GM12801 (cell line): Measurements from ENCODE around the gene CDH4.

ENCODE experiments used
- TF ChIP-seq, protein P1 (sequence below): IDR thresholded peaks from one replicate; pipeline ENCODE4 v1.5.1; 2011; ENCODE audit warnings: control low read depth; ENCODE audit not compliant: insufficient read length; ENCODE audit errors: extremely low read depth

Gene CDH4

DNA sequence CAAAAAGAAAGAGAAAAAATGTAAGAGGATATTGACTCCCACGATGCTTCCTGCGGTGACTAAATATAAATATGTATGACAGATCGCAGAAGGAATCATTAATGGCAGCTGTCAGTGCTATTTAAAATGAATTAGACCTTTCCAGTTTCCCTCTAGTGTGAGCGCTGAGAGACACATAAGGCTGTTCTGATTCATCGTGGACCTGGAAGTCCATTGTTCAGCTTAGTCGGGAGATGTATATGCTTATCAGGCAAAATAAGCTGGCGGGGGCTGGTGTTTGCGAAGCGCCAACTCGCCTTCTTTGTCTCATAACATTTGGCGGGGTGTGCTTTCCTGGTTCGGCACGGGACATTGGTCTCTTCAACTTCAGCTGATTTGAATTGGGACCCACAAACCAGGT, 95.4 kb downstream of the CDH4 start:
- TF ChIP-seq, protein P1, sequence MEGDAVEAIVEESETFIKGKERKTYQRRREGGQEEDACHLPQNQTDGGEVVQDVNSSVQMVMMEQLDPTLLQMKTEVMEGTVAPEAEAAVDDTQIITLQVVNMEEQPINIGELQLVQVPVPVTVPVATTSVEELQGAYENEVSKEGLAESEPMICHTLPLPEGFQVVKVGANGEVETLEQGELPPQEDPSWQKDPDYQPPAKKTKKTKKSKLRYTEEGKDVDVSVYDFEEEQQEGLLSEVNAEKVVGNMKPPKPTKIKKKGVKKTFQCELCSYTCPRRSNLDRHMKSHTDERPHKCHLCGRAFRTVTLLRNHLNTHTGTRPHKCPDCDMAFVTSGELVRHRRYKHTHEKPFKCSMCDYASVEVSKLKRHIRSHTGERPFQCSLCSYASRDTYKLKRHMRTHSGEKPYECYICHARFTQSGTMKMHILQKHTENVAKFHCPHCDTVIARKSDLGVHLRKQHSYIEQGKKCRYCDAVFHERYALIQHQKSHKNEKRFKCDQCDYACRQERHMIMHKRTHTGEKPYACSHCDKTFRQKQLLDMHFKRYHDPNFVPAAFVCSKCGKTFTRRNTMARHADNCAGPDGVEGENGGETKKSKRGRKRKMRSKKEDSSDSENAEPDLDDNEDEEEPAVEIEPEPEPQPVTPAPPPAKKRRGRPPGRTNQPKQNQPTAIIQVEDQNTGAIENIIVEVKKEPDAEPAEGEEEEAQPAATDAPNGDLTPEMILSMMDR: no peak

DNA sequence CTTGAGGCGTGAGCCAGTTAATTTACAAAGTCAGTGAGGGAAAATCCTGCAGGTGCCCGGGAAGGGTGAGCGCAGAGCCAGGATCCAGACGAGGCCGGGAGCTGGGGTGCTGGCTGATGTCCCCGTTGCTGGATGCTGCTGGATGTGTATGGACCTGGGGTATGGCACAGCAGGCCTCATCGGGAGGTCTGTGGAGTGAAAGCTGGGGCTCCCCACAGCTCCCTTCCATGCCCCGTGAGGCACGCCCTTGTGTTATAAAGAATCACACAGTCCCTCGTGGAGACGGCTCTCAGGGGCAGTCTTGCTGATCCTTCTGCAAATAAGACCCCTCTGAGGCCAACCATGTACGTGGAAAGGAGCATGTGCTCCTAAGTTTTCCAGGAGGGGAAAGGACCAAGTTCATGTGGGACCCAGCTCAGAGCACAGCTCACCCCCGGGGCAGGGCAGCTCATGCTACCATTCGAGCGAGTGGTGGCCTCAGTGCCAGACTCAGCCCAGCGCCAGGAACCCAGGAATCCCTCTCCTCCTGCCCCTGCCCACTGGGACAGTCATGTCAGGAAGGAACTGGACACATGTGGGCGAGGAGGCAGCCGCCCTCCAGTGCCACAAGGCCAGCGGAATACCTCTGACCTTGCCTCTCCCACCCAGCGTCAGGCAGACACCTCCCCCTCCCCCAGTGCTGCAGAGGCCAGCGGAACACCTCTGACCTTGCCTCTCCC, 97.5 kb downstream of the CDH4 start:
- TF ChIP-seq, protein P1: no peak

DNA sequence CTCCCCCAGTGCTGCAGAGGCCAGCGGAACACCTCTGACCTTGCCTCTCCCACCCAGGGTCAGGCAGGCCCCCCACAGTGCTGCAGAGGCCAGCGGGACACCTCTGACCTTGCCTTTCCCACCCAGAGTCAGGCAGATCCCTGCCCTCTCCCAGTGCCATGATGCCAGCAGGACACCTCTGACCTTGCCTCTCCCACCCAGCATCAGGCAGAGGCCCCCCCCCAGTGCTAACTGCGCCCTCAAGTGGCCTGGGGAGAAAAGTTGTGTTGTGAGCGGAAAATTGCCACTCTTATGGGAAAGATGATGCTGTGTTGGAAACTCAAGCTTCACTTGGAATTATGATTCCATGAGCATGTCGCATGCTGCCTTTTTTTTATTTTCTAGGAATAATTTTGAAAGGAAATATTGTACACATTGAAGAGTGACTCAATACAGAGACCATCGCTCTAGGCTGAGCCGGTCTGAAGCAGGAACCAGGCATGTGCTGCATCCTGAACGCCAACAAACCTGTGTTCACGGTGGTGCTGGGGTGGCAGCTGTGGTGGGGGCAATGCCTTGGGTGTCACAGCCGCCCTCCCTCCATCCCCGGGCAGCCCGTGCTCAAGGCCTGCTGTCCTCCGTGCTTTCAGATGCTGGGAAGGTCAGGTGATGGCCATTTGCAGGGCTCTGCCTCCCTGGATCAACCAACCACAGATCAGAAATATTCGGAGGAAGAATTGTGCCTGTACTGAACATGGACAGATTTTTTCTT, 98.6 kb downstream of the CDH4 start:
- TF ChIP-seq, protein P1: no peak

DNA sequence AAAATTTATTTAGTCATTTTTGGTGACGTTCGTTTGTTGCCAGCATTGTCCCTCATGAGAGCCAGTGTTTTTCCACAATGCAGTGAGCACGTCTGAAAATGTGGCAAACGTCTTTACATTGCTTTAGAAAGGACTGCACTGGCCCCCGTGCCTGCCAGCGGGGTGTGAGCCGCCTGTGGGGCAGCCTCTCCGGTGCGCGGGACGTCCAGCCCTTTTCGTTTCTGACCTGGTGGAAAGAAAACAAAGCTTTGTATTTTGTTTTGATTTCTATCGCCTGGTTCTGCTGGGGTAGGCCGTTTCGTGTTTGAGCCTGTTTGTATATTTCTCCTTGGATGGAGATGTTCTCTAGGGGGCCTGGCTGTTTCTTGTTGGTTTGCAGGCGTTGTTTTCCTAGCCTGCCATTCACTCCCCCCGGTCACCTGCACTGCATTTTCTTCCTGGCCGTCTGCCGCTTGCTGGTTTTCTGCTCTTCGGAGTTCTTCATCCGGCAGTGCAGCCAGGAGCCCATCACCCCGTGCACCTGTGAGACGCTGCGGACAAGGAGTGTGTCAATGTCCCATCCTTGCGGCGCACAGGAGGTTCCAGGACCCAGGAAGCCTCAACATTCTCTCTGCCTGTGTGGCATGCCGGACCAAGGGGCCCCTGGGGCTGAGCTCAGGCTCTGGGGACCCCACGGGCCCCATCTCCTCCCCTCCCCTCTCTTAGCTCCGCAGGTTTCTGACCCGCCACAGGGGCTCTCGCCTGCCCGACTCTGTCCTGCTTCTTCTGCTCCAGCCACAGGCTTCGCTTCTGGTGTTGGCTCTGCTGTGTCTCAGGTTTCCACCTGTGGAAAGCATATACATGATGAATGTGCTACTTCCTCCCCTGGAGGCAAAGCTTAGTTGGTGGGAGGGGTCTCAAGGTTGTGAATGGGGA, 100.5 kb downstream of the CDH4 start:
- TF ChIP-seq, protein P1: no peak

DNA sequence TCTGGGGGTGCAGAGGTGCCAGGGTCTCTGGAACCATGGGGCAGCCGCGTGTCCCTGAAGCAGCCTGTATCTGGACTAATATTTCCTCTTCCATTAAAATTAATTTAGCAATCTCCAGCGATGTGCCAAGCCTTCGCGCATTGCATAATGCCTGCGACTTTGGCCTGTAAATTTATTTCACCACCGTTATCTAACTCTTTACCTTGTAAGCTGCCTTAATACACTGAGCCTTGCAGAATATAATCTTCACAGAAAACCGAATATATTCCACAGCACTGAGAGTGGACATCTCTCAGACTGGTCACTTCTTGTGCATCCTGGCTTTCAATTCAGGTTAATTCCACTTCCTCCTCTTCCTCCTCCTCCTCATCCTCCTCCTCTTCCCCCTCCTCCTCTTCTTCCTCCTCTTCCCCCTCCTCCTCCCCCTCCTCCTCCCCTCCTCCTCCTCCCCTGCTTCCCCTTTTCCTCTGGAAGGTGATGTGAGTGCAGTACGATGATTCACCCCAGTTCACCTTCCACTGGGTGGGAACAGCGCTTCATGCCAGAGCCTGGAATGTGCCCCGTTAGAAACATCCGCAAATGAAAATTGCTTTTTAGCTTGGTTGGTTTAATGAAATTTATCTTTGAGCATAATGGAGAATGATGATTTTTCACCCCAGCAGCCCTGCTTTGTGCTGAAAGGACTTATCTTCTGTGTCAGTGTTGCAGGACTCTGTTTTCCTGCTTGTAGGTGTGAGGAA, 101.4 kb downstream of the CDH4 start:
- TF ChIP-seq, protein P1: no peak

DNA sequence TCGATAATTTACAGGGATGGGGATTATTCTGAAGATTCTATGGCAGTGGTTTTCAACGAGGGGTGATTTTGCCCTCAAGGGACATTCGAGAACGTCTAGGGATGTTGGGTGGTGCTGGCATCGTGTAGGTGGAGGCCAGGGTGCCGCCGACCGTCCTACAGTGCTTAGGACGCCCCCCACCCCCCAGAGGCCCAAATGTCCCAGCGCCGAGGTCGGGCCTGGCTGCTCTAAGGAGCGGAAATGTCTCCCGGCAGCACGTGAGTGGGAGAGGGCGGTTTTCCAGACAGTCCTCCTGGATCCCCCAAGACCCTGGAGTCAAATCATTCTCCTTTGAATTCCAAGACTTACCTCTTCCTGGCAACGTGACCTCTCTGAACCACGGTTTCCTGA, 101.9 kb downstream of the CDH4 start:
- TF ChIP-seq, protein P1: no peak
